ENCODE data around the gene PDE4D. TPM values are rescaled to one million over a fixed set of nuclear protein-coding genes. Genes with fewer than 3 reads are reported as not detected.

Gene PDE4D
- total RNA-seq, 1 experiment from 2014 or later: 2.1 TPM

GRCh38 chr5:59020611-59021285, 872.8 kb downstream of the PDE4D start:
- Histone ChIP-seq H2AK5ac (ENCODE audit: insufficient read length, low read length) (no peak overlapping the region), H2AFZ (ENCODE audit: low read length) (no peak overlapping the region), H4K5ac (ENCODE audit: insufficient read length, low read depth, low read length) (no peak overlapping the region), H2BK12ac (ENCODE audit: insufficient read length, low read depth, low read length) (no peak overlapping the region), H3K23me2 (ENCODE audit: insufficient read length, low read depth, low read length, poor library complexity, severe bottlenecking) (no peaks in the 10 kb centered on the region), H3K27me3 (ENCODE audit: insufficient read depth, low read length) (no peaks in the 10 kb centered on the region), H2BK5ac (ENCODE audit: insufficient read length, low read length) (no peak overlapping the region), H3K9ac (ENCODE audit: extremely low read depth, insufficient read length, low read length) (no peak overlapping the region), H4K8ac (replicated peaks; ENCODE audit: insufficient read length, low read depth, low read length) (no peak overlapping the region), H3K79me2 (ENCODE audit: insufficient read depth, low read length) (no peaks in the 10 kb centered on the region), H3K14ac (ENCODE audit: insufficient read depth, low read length) (no peak overlapping the region), H4K20me1 (ENCODE audit: control insufficient read depth, insufficient read depth, insufficient read length) (no peaks in the 10 kb centered on the region), H3K4ac (ENCODE audit: low read depth, low read length) (no peak overlapping the region), H2BK20ac (ENCODE audit: low read depth, low read length, poor library complexity, severe bottlenecking) (no peak overlapping the region), H2BK120ac (ENCODE audit: low read depth, low read length, poor library complexity, severe bottlenecking) (no peak overlapping the region), H3K4me2 (ENCODE audit: insufficient read depth, insufficient read length, low read length) (no peak overlapping the region), H4K91ac (ENCODE audit: insufficient read length, low read depth, low read length) (no peak overlapping the region), H3T11ph (ENCODE audit: low read length) (no peak overlapping the region), H2BK15ac (ENCODE audit: low read depth, low read length) (no peak overlapping the region), H3K9me3 (ENCODE audit: control insufficient read depth, low read depth, low read length) (no peaks in the 10 kb centered on the region), H3K56ac (ENCODE audit: insufficient read length, low read depth, low read length) (no peak overlapping the region), H3K27ac (ENCODE audit: insufficient read length, low read depth, low read length) (no peak overlapping the region), H3K4me1 (ENCODE audit: insufficient read depth, low read length) (no peaks in the 10 kb centered on the region), H3K79me1 (ENCODE audit: insufficient read depth, low read depth, low read length, poor library complexity, severe bottlenecking) (no peaks in the 10 kb centered on the region), H3K18ac (ENCODE audit: insufficient read length, low read depth, low read length) (no peak overlapping the region), H3K23ac (ENCODE audit: insufficient read length, low read depth, low read length) (no peak overlapping the region)
- H3K27me3 Mint-ChIP-seq (ENCODE audit: low read depth): no peaks in the 10 kb centered on the region
- DNase-seq: no peak
- H3K4me1 Mint-ChIP-seq: peaks cover 9 to 11% of the 10 kb centered on the region in 2 experiments
- H3K9me3 Mint-ChIP-seq: peaks cover 0 to 2% of the 10 kb centered on the region in 2 experiments; a peak in 2 of 5 replicates
- H3K27ac Mint-ChIP-seq: peak overlapping the region; percentile 21 to 52 (median 33); a peak in 5 of 7 replicates
- no peak overlapping the region for H3K4me3 Mint-ChIP-seq
- TF ChIP-seq, protein P1, sequence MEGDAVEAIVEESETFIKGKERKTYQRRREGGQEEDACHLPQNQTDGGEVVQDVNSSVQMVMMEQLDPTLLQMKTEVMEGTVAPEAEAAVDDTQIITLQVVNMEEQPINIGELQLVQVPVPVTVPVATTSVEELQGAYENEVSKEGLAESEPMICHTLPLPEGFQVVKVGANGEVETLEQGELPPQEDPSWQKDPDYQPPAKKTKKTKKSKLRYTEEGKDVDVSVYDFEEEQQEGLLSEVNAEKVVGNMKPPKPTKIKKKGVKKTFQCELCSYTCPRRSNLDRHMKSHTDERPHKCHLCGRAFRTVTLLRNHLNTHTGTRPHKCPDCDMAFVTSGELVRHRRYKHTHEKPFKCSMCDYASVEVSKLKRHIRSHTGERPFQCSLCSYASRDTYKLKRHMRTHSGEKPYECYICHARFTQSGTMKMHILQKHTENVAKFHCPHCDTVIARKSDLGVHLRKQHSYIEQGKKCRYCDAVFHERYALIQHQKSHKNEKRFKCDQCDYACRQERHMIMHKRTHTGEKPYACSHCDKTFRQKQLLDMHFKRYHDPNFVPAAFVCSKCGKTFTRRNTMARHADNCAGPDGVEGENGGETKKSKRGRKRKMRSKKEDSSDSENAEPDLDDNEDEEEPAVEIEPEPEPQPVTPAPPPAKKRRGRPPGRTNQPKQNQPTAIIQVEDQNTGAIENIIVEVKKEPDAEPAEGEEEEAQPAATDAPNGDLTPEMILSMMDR (conservative IDR thresholded peaks at IDR 0.05): no peak
- no CpG with 5 or more reads among the region's 3 CpGs for WGBS (ENCODE audit: extremely low coverage, insufficient read length, low lambda C conversion rate)
- no peaks in the 10 kb centered on the region for H3K36me3 Mint-ChIP-seq (ENCODE audit: insufficient read depth in 1 of 3, low read depth in 3 of 3)
